AG09319 (cell line): ENCODE data around the gene SLC37A1.

Source experiments
- DNase-seq: peaks from one replicate; pipeline ENCODE4 v3.0.0-alpha.2; 2010; ENCODE audit warnings: low read depth; ENCODE audit errors: extremely low read depth
- CTCF ChIP-seq: IDR thresholded peaks from 2 replicates; pipeline ENCODE4 v1.5.1; 2011; ENCODE audit warnings: low read depth, mild to moderate bottlenecking, inconsistent platforms, low read length, moderate library complexity

Gene SLC37A1

GRCh38 chr21:42523211-42523610, 9.6 kb downstream of the SLC37A1 start:
- TF ChIP-seq CTCF = no peak
- DNase-seq = no peak

GRCh38 chr21:42523941-42524340, 10.3 kb downstream of the SLC37A1 start:
- TF ChIP-seq CTCF = no peak
- DNase-seq = no peak

GRCh38 chr21:42524341-42525028, 10.8 kb downstream of the SLC37A1 start:
- DNase-seq = peak; percentile 66
- no peak for TF ChIP-seq CTCF

GRCh38 chr21:42525029-42525581, 11.5 kb downstream of the SLC37A1 start:
- TF ChIP-seq CTCF = no peak

GRCh38 chr21:42525676-42526378, 12.2 kb downstream of the SLC37A1 start:
- DNase-seq = no peak
- TF ChIP-seq CTCF = no peak

More at GRCh38 chr21:42525029-42525581, 11.5 kb downstream of the SLC37A1 start:
- no peak for DNase-seq

GRCh38 chr21:42526379-42526727, 12.7 kb downstream of the SLC37A1 start:
- no peak for DNase-seq

More at GRCh38 chr21:42526379-42526727, 12.7 kb downstream of the SLC37A1 start:
- no peak for TF ChIP-seq CTCF
